Stimulated activated CD4-positive, alpha-beta T cell treated with anti-CD3 and anti-CD28 coated beads, Interleukin-15, amount 100 ng/mL, for 48 hours (primary cell): Measurements from ENCODE around the gene RAB37.

Source experiments
- DNase-seq, 2 donors: peaks; one replicate each; pipeline ENCODE4 v3.0.0-alpha.2; 2020; ENCODE audit warnings: low read depth in 2 of 2

The RAB37 gene

DNA sequence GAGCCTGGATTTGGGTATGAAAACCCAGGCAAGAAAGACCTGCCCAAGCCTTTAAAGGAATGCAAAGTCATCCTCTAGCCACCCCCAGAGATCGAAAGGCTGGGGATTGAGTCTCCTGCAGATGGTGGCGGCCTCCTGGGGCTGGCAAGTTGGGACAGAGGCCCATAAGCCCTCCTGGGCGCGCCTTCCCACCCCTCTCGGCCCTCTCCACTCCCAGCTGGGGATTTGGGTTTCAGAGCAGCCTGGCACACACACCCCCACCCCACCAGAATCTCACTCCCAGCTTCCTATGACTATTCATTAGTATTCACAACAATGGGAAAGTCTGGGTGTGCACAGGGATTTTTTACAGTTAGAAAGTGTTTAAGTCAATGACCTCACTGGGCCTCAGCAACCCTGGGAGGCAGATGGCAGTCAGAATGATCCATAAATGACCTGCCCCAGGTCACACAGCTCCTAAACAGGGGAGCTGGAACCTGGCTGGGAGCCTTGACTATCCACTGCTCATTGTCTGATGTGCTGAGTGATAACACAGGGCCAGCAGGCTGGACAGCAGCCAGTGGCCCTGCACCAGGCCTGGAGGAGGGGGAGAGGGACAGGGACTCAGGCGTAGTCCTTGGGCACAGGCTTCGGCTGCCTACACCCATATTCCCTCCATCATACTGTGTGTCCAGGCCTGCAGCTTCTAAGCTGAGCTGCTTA is 23.5 kb downstream of the RAB37 start:
- DNase-seq, result no peak

DNA sequence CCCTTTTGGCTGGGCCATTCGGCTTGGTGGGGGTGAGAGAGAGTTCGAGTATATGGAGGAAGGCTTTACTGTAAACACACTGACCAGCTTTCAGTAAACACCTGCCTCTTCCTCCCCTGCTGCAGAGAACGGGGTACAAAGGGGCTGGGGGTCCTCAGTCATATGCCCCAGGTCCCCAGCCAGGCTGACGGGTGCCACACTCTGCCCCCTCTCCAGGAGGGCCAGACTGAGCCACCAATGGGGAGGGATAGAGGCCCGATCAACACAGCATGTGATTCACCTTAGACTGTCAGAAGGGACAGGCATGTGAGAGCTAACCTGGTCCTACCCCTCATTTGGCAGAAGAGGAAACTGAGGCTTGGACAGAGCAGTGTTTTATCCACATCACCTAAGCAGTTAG is 24.4 kb downstream of the RAB37 start:
- DNase-seq, result no peak

DNA sequence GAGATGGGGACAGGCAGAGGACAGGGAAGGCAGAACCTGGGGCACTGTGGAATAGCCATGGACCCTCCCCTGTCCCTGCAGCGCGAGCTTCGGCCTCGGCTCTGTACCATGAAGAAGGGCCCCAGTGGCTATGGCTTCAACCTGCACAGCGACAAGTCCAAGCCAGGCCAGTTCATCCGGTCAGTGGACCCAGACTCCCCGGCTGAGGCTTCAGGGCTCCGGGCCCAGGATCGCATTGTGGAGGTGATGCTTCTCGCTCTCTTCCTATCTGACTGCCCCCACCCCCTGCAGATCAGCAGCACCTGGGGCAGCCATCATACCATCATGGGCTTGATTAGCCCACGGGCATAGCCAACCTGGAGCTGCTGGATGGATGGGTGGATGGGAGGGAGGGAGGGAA is 24.9 kb downstream of the RAB37 start:
- DNase-seq, result no peak

DNA sequence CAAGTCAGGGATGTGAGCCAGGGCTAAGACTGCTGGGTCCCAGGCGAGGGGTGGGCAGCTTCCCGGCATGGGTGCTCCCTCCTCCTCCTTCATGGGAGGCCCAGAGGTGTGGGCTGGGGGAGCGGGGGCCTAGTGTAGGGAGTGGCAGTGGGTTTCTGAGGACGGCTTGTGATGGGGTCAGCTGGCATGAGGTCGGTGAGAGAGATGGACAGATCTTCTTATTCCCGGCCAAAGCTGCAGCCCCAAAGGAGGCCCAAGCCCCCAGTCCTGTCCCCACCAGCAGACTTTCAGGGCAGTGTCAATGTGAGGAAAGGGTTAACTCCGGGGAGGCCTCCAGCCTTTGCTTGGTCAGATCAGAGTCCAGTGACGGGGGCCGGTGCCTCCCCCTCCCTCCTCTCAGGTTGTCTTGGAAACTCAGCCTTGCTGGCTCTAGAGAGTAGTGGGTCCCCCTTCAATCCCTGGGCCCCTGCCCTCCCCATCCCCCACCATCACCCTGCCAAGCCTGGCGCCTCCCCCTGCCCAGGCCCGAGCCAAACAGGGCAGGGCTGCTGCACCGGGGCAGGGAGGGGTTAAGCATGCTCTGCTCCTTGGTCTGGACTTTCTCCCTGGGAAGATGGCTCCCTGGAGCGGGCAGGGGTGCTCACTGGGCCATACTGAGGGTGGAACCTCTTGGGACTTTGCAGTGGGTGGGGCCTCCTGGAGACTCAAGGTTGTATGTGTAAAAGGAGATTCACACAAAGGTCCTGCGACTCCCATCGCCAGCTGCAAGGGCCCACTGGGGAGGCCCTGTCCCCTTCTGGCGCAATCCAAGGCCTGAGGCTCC is 26.7 kb downstream of the RAB37 start:
- no peak for DNase-seq

DNA sequence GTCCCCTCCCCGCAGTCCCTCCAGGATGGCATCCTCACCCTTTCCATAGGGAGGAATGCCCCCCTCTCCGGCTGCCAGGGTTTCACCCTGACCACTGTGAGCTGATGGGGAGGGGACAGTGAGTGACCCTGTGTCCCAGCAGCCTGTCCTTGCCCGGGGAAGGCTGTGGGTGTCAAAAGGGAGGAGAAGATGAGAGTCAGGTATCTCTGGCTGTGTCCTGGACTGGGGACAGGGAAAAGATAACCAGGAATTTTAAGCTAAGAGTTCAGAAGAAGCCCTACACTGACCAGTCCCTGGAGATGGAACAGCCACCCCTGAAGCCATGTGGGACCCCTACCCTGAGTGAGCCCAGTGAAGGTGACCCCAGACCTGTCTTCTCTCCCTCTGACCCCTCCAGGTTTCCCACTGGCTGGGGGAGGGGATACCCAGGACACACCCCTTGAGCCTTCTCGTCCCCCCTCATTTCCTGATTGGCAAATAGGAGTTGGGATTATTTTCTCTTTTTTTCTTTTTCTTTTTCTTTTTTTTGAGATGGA is 27.8 kb downstream of the RAB37 start:
- no peak for DNase-seq

DNA sequence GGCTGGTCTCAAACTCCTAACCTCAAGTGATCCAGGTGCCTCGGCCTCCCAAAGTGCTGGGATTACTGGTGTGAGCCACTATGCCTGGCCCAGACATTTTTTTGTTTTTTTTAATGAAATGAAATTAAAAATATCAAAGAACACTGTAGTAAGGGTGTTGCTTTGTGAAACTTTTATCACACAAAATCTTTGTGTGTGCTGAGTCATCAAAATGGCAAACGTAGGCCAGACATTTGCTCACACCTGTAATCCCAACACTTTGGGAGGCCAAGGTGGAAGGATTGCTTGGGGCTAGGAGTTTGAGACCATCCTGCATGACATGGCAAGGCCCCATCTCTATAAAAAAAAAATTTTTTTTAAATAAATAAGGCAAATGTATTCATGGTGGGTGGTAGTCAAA is 29.4 kb downstream of the RAB37 start:
- no peak for DNase-seq

DNA sequence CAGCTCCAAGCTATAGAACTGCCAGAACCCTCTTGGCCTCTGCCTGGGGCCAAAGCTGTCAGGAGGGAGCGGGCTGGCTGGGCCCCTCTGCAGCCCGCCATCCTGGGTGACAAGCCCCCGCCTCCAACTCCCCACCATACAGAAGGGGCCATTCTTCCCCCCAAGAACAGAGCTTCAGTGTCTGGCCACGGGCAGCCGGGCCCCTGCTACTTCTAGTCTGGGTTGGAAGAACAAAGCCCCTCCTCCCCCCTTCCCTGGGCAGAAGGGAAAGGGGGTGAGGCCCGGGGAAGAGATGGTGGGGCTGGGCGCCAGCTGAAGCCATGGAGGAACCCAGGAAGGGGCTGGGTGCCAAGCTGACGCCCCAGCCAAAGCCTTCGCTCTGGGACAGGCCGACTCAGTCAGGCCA is 30.1 kb downstream of the RAB37 start:
- no peak for DNase-seq

DNA sequence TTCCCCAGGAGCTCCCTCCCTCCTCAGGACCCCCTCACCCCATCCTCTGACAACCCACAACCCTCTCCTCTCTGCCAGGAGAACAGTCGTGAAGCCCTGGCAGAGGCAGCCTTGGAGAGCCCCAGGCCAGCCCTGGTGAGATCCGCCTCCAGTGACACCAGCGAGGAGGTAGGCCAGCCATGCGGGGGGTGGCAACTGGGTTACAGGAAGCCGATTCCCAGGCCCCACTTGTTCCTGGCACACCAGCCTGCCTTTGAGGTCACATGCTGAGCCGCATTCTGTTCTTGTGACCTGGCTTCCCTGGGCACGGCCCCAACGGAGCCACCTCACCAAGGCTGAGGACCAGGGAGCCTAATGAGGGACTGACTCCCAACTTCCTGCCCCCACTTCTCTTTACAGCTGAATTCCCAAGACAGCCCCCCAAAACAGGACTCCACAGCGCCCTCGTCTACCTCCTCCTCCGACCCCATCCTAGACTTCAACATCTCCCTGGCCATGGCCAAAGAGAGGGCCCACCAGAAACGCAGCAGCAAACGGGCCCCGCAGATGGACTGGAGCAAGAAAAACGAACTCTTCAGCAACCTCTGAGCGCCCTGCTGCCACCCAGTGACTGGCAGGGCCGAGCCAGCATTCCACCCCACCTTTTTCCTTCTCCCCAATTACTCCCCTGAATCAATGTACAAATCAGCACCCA is 31.2 kb downstream of the RAB37 start:
- no peak for DNase-seq

DNA sequence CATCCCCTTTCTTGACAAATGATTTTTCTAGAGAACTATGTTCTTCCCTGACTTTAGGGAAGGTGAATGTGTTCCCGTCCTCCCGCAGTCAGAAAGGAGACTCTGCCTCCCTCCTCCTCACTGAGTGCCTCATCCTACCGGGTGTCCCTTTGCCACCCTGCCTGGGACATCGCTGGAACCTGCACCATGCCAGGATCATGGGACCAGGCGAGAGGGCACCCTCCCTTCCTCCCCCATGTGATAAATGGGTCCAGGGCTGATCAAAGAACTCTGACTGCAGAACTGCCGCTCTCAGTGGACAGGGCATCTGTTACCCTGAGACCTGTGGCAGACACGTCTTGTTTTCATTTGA is 31.7 kb downstream of the RAB37 start:
- DNase-seq, result no peak

DNA sequence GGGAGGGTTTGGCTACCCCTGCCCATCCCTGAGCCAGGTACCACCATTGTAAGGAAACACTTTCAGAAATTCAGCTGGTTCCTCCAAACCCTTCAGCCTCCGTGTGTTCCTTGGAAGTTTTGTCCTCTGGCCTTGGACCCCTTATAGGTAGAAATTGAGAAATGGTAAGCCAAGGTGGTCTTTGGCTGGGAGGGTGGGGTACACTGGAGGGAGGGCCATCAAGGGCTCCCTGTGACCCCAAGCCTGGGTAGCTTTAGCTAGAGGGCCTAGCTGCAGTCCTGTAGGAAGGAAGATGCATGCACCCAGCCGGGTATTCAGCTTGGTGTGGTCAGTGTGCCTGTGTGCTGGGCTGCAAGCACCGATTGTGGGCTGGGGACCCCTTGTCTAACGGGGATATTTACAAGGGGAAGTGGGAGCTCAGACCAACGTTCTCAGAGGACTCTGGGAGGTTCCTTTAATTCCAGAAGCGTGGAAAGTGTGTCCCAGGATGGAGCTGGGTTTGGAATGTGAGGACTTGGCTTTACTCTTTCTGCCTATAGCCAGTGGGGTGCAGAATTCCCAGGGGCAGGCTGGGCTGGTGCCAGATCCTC is 32.3 kb downstream of the RAB37 start:
- no peak for DNase-seq

DNA sequence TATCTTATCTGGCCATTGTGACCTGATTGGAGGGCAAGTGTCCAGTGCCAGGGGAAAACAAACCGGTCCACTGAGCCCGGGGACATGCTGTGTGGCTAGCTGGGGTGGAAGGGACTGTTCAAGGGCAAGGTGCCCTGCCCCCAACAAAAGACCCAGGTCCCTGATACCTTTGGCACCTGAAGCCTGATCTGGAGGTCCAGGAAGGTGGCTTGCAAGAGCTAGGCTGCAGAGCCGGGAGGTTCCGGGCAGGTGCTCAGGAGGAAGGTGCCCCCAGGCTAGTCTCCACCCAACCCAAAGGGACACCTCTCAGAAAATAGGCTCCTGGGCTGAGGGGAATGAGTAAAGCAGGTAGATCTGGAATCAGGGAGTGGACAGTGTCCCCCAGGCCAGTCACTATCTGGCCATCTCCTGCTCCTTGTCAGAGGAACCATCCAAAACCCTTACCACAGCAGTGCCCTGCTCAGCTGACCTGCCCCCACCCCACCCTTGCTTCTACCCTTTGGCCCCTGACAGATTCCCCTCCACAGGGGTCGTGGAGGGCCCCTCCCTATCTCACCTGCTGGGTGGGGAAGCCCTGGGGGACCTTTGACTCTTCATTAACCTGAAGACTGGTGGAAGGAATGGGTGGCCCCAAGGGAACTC is 32.9 kb downstream of the RAB37 start:
- DNase-seq, result no peak

DNA sequence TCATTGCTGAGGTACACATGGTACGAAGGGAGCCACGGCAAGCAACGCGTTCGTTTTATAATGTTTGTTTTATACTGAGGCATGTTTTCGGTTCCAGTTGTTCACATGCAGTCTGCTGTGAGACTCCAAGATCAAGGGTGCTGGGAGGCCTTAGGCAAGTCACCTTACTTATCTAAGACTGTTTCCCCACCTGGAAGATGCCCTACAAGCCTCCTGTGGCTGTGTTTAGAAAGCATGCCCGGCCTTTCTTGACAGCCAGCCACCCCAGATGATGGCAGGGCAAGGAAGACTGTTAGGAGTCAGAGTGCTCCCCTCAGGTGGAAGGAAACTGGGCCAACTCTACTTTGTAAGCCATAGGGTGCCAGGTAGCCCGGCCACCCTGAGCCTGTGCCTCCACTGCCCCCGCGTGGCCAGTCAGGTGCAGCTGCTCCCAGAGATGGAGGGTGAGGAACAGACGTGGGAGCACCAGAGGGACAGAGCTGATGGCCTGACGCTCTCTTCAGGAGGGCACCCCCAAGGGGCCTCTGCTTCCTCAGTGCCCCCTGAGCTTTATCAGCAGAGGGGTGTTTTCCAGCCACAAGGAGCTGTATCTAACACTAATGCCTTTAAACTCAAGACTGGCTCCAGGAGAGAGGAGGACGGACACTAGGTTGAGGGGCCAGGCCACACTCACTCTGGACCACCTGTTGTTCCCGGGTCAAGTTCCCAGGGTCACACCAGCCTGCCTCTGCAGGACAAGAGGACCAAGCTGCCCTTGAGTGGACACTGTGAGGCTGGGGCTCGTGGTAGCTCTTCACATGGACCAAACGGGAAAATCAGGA is 33.7 kb downstream of the RAB37 start:
- DNase-seq, result peak; percentile 46 to 61

DNA sequence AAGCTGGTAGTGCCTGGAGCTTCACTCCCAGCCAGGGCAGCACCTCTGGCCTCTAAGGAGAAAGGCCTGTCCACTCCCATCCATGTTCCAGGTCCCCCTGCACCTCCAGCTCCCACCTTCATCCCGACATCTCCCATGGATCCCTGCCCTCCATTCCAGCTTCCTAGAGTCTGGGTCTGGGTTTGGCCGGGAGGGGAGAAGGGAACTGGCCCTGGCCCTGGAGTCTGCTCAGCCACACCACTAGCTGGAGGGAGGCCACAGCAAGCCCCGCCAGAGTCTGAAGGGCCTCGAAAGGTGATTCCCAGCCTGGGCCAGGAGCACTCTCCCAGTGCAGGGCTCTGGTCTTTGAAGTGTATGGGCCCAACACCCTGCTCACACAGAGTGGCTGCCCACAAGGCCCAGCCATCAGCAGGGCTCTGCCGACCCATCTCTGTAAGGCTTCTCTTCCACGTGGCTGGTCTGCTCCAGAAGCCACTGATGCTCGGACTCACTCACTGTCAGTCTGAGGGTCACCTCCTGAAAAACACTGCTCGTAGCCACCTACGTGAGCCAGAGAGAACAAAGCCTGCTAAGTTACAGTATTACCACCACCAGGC is 34.4 kb downstream of the RAB37 start:
- no peak for DNase-seq

DNA sequence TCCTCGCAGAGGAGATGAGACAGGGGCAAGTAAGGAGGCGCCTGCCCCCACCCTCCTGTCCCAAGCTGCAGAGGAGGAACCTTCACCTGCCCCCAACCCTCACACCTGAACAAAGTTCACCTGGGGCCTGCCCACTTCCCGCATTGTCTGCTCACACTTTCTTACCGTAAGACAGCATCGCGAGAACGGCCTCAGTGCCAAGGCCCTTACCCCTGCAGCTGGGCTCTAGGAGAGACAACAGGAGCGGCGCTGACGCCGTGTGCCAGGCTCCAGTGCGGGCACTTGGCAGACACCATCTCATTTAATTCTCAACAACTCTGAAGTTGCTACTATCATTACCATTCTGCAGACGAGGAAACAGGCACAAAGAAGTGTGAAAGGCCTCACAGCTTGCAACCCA is 35.0 kb downstream of the RAB37 start:
- no peak for DNase-seq

DNA sequence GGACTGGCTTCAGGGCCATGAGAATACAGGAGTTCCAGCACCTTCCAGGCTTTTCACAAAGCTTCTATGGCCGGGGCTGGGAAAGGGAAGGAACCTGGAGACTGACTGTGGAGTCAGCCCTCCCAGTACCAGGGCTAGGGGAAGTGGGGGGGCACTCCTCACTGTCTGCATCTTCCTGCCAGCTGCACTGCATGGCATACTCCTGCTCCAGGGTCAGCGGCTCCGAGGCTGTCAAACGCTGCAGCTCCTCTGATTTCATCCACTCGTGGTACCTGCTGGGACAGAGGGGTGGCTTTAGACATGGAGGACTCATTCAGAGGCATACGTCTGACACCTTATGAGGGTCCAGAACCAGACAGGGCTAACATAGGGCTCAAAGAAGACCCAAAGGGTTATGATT is 36.4 kb downstream of the RAB37 start:
- no peak for DNase-seq

DNA sequence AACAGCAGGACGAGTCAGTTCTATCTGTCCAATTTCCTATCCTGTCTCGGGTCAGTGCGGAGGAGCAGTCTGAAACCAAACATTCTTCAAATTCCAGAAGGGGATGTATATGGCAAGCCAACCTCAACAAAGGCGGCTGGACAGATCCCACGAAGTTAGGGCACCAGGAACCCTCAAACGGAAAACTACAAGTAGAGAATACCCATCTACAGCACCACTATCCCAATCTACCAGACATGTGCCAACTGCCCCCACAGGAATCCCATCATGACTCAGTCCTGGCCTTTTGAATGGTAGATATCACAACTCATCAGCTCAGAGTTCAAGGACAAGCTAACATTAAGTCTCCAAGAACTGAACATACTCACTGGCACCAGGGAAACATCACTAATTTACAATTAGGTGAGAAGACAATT is 36.8 kb downstream of the RAB37 start:
- DNase-seq, result no peak

DNA sequence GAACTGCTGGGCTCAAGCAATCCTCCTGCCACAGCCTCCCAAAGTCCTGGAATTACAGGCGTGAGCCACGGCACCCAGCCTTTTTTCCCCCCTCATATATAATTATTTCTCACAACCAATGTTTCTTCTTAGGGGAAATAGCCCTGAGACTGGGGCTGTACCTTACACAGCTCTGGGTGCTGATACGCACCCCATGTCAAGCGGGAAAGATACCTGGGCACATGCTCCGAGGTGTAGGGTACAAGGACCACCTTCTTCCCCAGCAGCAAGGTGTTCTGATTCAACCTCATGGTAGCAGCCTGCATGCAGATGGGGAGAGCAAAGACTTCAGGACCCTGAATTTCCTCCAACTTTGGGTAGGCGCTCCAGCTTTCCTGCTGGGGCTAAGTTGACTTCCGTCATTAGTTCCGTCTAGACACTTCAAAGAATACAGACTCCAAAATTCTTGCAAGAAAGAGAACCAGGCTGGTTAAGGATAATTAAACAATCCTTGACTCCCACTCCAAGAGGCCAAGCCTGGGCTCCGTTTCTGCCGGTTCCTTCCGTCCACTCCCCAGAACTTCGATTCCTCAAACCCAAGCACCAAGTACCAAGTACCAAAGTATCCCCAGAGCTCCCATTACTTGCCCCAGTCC is 38.5 kb downstream of the RAB37 start:
- DNase-seq, result no peak

DNA sequence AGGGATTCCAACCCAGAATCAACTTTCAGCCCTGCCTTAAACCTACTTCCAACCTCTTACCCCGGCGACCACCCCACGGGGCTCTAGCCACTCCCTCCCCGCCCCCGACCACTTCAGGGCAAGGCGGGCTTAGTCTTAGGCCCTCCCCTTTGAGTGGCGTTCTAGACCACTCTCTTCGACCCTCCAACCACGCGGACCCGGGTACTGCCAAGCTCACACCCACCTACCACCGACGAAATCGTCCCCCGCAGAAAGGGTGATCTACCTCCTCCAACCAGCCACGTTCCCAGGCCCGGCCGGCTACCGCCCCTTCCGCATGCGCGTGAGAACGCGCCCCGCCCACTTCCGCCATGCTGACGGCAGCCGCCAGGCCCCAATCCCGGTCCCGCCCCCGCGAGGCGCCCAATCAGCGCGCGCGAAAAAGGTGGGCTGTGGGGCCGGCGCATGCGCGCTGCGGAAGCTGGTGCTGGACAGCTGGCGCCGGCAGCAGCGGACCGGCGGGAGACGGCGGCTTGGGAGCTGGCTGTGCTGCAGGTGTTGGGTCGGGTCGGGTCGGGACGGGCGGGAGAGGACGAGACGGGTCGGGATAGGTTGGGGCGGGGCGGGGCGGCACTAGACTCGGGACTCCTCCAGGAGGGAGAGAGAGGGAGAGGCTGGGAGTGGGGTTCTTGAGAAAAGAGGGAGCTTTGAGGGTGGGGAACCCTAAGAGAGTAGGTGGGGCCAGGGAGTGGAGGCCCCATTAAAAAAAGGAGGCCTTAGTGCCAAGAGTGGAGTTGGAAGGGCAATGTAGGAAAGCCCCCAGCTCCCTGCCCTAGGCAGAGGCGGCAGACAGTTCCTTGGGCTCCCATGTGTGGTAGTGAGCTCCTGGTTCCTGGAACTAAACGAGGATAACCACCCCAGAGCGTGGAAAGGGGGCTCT is 39.2 kb downstream of the RAB37 start, which contains the start of gene NAT9:
Gene NAT9, minus strand, starts transcription at position 302 of the 919 bp plus-strand sequence. CDS start 647 bp downstream, outside the sequence.
- DNase-seq, result peak; percentile 96 to 99

DNA sequence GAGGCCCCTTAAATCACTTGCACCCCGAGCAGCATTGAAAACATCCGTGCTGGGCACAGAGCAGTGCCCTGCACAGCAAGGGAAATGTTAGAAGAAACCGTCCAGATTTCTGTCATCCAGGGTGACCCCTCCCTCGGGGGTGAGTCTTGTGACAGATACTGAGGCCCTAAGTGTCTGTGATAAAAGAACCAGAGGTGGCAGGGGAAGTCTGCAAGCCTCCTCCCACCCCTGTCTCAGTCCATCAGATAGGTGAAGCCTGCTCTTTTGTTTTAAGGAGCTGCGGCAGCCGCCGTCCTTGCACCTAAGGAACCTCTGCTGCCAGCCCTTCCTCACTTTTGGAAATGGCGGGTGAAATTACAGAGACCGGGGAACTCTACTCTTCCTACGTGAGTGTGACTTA is 39.9 kb downstream of the RAB37 start:
- DNase-seq, result no peak
